ENCODE data around the gene PSMD9.
A peak's percentile ranks its signal among the peaks of the same experiment; 100 is the strongest.

PSMD9 gene

DNA sequence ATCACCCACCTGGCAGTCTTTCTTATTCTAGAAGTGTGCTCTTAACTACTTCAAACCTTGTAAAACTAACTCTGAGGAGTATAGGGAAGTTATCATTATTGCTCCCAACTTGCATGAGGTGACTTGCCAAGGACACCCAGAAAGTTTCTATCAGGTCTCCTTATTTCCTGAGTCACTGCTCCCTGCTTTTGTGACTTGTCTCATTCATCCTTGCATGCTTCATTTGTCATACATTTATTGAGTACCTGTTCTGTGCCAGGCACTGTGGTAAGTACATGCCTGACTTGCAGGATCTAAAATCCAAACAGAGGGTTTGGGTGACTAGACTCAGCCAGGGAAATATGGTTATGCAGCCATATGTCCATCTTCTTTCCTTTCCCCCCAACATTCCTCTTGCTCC, 55.3 kb downstream of the PSMD9 start:
- TF ChIP-seq, protein P1, sequence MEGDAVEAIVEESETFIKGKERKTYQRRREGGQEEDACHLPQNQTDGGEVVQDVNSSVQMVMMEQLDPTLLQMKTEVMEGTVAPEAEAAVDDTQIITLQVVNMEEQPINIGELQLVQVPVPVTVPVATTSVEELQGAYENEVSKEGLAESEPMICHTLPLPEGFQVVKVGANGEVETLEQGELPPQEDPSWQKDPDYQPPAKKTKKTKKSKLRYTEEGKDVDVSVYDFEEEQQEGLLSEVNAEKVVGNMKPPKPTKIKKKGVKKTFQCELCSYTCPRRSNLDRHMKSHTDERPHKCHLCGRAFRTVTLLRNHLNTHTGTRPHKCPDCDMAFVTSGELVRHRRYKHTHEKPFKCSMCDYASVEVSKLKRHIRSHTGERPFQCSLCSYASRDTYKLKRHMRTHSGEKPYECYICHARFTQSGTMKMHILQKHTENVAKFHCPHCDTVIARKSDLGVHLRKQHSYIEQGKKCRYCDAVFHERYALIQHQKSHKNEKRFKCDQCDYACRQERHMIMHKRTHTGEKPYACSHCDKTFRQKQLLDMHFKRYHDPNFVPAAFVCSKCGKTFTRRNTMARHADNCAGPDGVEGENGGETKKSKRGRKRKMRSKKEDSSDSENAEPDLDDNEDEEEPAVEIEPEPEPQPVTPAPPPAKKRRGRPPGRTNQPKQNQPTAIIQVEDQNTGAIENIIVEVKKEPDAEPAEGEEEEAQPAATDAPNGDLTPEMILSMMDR (IDR thresholded peaks at IDR 0.05; ENCODE audit: low read depth, low read length, missing control alignments) = no peak
- no peak for DNase-seq (ENCODE audit: extremely low read depth, low read depth)

DNA sequence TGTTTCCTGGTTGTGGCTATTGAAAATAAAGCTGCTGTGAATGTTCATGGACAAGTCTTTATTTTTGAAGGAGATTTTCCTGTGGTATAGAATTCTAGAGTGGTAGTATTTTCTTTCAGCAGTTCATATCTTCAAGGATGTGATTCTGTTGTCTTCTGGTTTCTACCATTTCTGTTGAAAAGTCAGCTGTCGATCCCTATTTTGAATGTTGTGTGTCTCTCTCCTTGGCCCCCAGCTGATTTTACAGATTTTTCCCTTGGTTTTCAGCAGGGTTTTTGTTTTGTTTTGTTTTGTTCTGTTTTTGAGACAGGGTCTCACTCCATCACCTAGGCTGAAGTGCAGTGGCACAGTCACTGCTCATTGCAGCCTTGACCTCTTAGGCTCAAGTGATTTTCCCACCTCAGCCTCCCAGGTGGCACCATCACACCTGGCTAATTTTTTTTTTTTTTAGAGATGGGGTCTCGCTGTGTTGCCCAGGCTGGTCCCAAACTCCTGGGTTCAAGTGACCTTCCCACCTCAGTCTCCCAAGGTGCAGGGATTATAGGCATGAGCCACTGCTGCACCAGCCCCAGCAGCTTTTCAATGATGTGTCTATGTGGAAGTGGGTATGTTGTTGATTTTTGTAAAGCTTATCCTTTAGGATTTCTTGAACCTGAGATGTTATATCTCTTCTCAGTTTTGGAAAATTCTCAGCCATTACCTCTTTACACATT, 57.9 kb downstream of the PSMD9 start:
- TF ChIP-seq, protein P1 (IDR thresholded peaks at IDR 0.05; ENCODE audit: low read depth, low read length, missing control alignments) = no peak
- no peak overlapping the region for H3K4me3 ChIP-seq (replicated peaks; ENCODE audit: low read depth, low read length)
- no peak for DNase-seq (ENCODE audit: extremely low read depth, low read depth)

More for the DNA sequence above, 55.3 kb downstream of the PSMD9 start:
- no peak overlapping the region for H3K4me3 ChIP-seq (replicated peaks; ENCODE audit: low read depth, low read length)

DNA sequence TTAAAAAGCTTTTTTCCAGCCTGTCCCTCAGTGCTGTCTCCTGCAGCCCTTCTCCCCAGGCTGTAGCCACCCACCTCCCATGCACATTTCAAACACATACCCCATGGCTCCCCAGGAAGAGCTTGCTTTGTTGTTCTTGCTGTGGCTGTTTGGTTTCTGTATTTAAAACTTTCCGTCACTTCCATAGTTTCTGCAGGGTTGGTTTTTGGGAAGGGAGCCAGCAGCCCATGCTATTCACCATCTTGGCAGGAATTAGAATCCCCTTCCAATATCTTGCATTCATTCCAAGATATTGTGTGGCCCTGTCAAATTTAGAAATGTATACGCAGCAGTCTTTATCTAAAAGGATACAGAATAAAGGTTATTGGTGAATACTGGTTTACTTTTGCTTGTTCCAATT, 59.4 kb downstream of the PSMD9 start:
- TF ChIP-seq, protein P1 (IDR thresholded peaks at IDR 0.05; ENCODE audit: low read depth, low read length, missing control alignments) = no peak
- no peak for DNase-seq (ENCODE audit: extremely low read depth, low read depth)
- no peak overlapping the region for H3K4me3 ChIP-seq (replicated peaks; ENCODE audit: low read depth, low read length)

DNA sequence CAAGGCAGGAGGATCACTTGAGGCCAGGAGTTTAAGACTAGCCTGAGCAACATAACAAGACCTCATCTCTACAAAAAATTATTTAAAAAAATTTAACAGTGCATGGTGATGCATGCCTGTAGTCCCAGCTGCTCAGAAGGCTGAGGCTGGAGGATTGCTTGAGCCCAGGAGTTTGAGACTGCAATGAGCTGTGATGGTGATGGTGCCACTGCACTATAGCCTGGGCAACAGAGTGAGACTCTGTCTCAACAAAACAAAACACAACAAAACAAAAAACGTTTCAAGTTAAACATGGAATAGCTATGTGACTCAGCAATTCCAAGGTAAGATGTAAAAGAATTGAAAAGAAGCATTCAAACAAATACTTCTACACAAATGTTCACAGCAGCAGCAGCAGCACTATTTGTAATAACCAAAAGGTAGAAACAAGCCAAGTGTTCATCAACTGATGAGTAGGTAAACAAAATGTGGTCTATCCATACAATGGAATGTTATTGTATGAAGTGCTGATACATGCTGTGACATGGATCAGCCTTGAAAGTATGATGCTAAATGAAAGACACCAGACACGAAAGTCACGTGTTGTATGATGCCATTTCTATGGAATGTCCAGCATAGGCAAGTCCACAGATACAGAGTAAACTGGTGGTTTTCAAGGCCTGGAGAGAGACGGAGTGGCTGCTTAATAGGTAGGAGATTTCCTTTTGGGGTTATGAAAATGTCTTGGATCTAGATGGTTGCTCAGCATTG, 61.2 kb downstream of the PSMD9 start:
- DNase-seq (ENCODE audit: extremely low read depth, low read depth) = peak; percentile 54
- H3K4me3 ChIP-seq (replicated peaks; ENCODE audit: low read depth, low read length) = no peak overlapping the region

DNA sequence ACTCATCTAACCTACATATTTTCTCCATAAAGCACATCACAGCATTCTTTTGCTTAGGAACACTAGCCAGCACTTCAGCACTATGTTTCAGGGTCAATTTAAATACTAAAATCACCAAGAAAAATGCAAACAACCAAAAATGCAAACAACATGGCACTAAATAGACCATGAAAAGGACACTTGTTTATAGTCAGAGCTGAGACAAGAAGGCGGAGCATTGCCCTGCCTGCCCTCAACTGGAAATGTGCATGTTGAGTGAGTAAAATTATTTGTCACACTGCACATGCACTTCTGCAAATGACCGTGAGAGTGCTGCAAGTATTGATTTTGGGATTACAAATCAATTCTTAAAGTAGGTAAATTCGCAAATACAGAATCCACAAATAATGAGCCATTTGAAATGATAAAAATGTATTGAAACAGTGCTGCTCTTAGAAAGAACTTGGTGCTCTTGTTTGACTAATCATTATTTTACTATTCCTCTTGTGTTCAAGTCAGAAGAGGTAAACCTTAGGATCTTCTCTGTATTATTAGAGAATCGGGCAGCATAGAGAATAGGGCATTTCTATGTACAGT, 64.6 kb downstream of the PSMD9 start:
- DNase-seq (ENCODE audit: extremely low read depth, low read depth) = no peak
- TF ChIP-seq, protein P1 (IDR thresholded peaks at IDR 0.05; ENCODE audit: low read depth, low read length, missing control alignments) = no peak
- no peak overlapping the region for H3K4me3 ChIP-seq (replicated peaks; ENCODE audit: low read depth, low read length)

More for the DNA sequence above, 61.2 kb downstream of the PSMD9 start:
- TF ChIP-seq, protein P1 (IDR thresholded peaks at IDR 0.05; ENCODE audit: low read depth, low read length, missing control alignments) = no peak

DNA sequence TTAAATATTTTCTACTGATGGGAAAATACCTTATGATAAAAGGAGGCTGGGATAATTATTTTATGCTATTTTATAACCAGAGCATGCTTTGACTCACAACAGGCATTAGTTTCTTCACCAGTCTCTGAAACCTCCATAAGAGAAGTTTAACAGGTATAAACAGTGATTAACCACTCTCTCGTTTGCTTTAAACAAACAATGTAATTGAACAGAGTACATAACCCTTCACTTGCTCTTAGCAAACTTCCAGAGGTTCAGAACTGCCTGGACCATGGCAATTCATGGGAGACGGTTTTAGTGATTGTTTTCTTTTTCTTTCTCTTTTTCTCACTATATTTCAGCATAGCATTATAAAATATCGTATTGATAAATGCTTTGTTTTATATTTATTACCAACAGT, 65.1 kb downstream of the PSMD9 start:
- DNase-seq (ENCODE audit: extremely low read depth, low read depth) = no peak

More for the DNA sequence above, 65.1 kb downstream of the PSMD9 start:
- TF ChIP-seq, protein P1 (IDR thresholded peaks at IDR 0.05; ENCODE audit: low read depth, low read length, missing control alignments) = no peak
- H3K4me3 ChIP-seq (replicated peaks; ENCODE audit: low read depth, low read length) = no peak overlapping the region

Data from HFF-Myc (cell line).